ENCODE results near the gene FAM107B.

Gene FAM107B

GRCh38 chr10:14616955-14617730 is 157.6 kb downstream of the FAM107B start:
- no peak for DNase-seq

GRCh38 chr10:14616465-14616864 is 158.2 kb downstream of the FAM107B start:
- DNase-seq, result no peak

GRCh38 chr10:14613588-14613920 is 161.1 kb downstream of the FAM107B start:
- DNase-seq, result no peak

- DNase-seq, result no peak
Observed at GRCh38 chr10:14612873-14613587, 161.7 kb downstream of the FAM107B start.

- DNase-seq, result no peak
Observed at GRCh38 chr10:14611968-14612693, 162.6 kb downstream of the FAM107B start.

GRCh38 chr10:14609178-14609577 is 165.5 kb downstream of the FAM107B start:
- no peak for DNase-seq

GRCh38 chr10:14608381-14609001 is 166.2 kb downstream of the FAM107B start:
- no peak for DNase-seq

- no peak for DNase-seq
Observed at GRCh38 chr10:14606633-14607032, 168.1 kb downstream of the FAM107B start.

- DNase-seq, result peak; percentile 22
Observed at GRCh38 chr10:14605231-14605925, 169.3 kb downstream of the FAM107B start.

- DNase-seq, result peak; percentile 70
Observed at GRCh38 chr10:14604181-14605142, 170.2 kb downstream of the FAM107B start.

- no peak for DNase-seq
Observed at GRCh38 chr10:14603534-14604102, 171.1 kb downstream of the FAM107B start.

- DNase-seq, result no peak
Observed at GRCh38 chr10:14602807-14603533, 171.7 kb downstream of the FAM107B start.

- peak; percentile 81 for DNase-seq
Observed at GRCh38 chr10:14601872-14602725, 172.6 kb downstream of the FAM107B start.

- DNase-seq, result no peak
Observed at GRCh38 chr10:14601326-14601725, 173.4 kb downstream of the FAM107B start.

GRCh38 chr10:14600065-14600464 is 174.6 kb downstream of the FAM107B start:
- DNase-seq, result no peak

- DNase-seq, result no peak
Observed at GRCh38 chr10:14598809-14599764, 175.6 kb downstream of the FAM107B start.

GRCh38 chr10:14595526-14596182 is 179.0 kb downstream of the FAM107B start:
- DNase-seq, result no peak
